ENCODE measurements around the gene SCAF1. TPM values are rescaled to one million over a fixed set of nuclear protein-coding genes. Genes with fewer than 3 reads are reported as not detected.
A peak's percentile ranks its signal among the peaks of the same experiment; 100 is the strongest.

SCAF1 gene
- total and polyA plus RNA-seq, 10 of the 15 experiments (the other 5 are each of a cell fraction or from before 2014, with no cell fraction given): 0.18 to 77.0 (median 5.3) TPM

GRCh38 chr19:49677231-49677900, 35.4 kb downstream of the SCAF1 start, which contains the start of gene PRMT1 (continued):
- peak; percentile 18; the same call in 1 of the 2 replicates for TF ChIP-seq ZNF687 (IDR thresholded peaks at IDR 0.05)
- peak in 1 of 2 experiments; percentile 66; a peak in 1 of 3 replicates for TF ChIP-seq EGR1 (IDR thresholded peaks at IDR 0.05; ENCODE audit: borderline replicate concordance in 1 of 2, low read depth in 2 of 2, low read length in 2 of 2)
- no peak for TF ChIP-seq MEF2A (IDR thresholded peaks at IDR 0.05; ENCODE audit: insufficient read depth, low read depth, low read length)
- no peak; the same call in 1 of the 2 replicates for TF ChIP-seq DPF2 (IDR thresholded peaks at IDR 0.05)
- peak; percentile 46; the same call in 1 of the 2 replicates for TF ChIP-seq TARDBP (IDR thresholded peaks at IDR 0.05; ENCODE audit: borderline replicate concordance)
- TF ChIP-seq EED (IDR thresholded peaks at IDR 0.05; ENCODE audit: low read depth): peak; percentile 60; the same call in 1 of the 2 replicates
- 0 out of 2 replicates have a peak, but pooled peaks have one; percentile 14 for TF ChIP-seq TCF3 (IDR thresholded peaks at IDR 0.05; ENCODE audit: borderline replicate concordance, insufficient read depth, low read depth, low read length)
- TF ChIP-seq, protein P1, sequence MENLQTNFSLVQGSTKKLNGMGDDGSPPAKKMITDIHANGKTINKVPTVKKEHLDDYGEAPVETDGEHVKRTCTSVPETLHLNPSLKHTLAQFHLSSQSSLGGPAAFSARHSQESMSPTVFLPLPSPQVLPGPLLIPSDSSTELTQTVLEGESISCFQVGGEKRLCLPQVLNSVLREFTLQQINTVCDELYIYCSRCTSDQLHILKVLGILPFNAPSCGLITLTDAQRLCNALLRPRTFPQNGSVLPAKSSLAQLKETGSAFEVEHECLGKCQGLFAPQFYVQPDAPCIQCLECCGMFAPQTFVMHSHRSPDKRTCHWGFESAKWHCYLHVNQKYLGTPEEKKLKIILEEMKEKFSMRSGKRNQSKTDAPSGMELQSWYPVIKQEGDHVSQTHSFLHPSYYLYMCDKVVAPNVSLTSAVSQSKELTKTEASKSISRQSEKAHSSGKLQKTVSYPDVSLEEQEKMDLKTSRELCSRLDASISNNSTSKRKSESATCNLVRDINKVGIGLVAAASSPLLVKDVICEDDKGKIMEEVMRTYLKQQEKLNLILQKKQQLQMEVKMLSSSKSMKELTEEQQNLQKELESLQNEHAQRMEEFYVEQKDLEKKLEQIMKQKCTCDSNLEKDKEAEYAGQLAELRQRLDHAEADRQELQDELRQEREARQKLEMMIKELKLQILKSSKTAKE (IDR thresholded peaks at IDR 0.05; ENCODE audit: low read depth, poor library complexity, severe bottlenecking): no peak
- 0 out of 2 replicates have a peak, but pooled peaks have one; percentile 59 for TF ChIP-seq POLR2AphosphoS2 (IDR thresholded peaks at IDR 0.05; ENCODE audit: low read depth, low read length)
- 0 out of 4 replicates have a peak, but pooled peaks of 1 of the 2 experiments have one; percentile 3 for TF ChIP-seq SRF (IDR thresholded peaks at IDR 0.05; ENCODE audit: low read depth in 2 of 2, low read length in 2 of 2)
- TF ChIP-seq CBFB (IDR thresholded peaks at IDR 0.05; ENCODE audit: low read depth): peak; percentile 70; the same call in 1 of the 2 replicates
- TF ChIP-seq USF1 (IDR thresholded peaks at IDR 0.05; ENCODE audit: borderline replicate concordance, extremely low read length, insufficient read depth, low read depth, low read length): peak; percentile 77
- TF ChIP-seq MLLT1 (IDR thresholded peaks at IDR 0.05): peak; percentile 87
- TF ChIP-seq MTA2 (IDR thresholded peaks at IDR 0.05; ENCODE audit: low read depth): 0 out of 2 replicates have a peak, but pooled peaks have one; percentile 28
- TF ChIP-seq PAX8 (IDR thresholded peaks at IDR 0.05): no peak
- TF ChIP-seq RUNX3 (IDR thresholded peaks at IDR 0.05; ENCODE audit: low read length): peak; percentile 51; the same call in 1 of the 2 replicates
- TF ChIP-seq ATF7 (IDR thresholded peaks at IDR 0.05; ENCODE audit: low read depth): no peak
- peak; percentile 96 for TF ChIP-seq LARP7 (IDR thresholded peaks at IDR 0.05)
- TF ChIP-seq CREB1 (IDR thresholded peaks at IDR 0.05; ENCODE audit: low read depth): no peak
- peak; percentile 96 for TF ChIP-seq POLR2AphosphoS5 (IDR thresholded peaks at IDR 0.05; ENCODE audit: low read length)
- 0 out of 2 replicates have a peak, but pooled peaks have one; percentile 71 for TF ChIP-seq HDAC2 (IDR thresholded peaks at IDR 0.05)
- TF ChIP-seq WRNIP1 (IDR thresholded peaks at IDR 0.05; ENCODE audit: borderline replicate concordance, low read depth, low read length): 0 out of 2 replicates have a peak, but pooled peaks have one; percentile 78
